Coronary artery (tissue), 2 donors: ENCODE results near the gene URM1.
"Not testable (repeated sequence)": the region's sequence is repeated elsewhere in the genome, so short reads cannot be mapped to it uniquely, and the experiment has no call there.

Experiments
- DNase-seq: peaks from one replicate; pipeline ENCODE4 v3.0.0-alpha.2; 2017; ENCODE audit warnings: low spot score
- H3K27ac ChIP-seq, 2 donors: fragments of 200-600 bp; sonication (generic); one replicate each; pipeline ENCODE4 v1.5.1; 2016 to 2019
- H3K4me3 ChIP-seq: fragments of 200-600 bp; sonication (generic); 2 replicates; pipeline ENCODE4 v1.5.1; 2016; ENCODE audit warnings: mild to moderate bottlenecking, moderate library complexity
- CTCF ChIP-seq: fragments of 200-600 bp; sonication (generic); IDR thresholded peaks from one replicate; pipeline ENCODE4 v1.5.1; 2019; ENCODE audit warnings: antibody characterized with exemption

Gene URM1

GRCh38 chr9:128422783-128423150 lies 51.6 kb downstream of the URM1 start:
- Histone ChIP-seq H3K4me3 (no peak overlapping the region), H3K27ac (no peak overlapping the region)
- no peak for DNase-seq
- TF ChIP-seq CTCF, result no peak

- not testable (repeated sequence) for H3K4me3 ChIP-seq, H3K27ac ChIP-seq, DNase-seq
These were observed 52.2 kb downstream of the URM1 start for GRCh38 chr9:128423356-128423755.

GRCh38 chr9:128424268-128424780 lies 53.1 kb downstream of the URM1 start:
- H3K27ac ChIP-seq, result no peak overlapping the region
- no peak overlapping the region for H3K4me3 ChIP-seq
- no peak for TF ChIP-seq CTCF
- no peak for DNase-seq

- DNase-seq, result no peak
- no peak for TF ChIP-seq CTCF
- H3K27ac ChIP-seq, result no peak overlapping the region
- no peak overlapping the region for H3K4me3 ChIP-seq
These were observed 57.7 kb downstream of the URM1 start for GRCh38 chr9:128428644-128429512.

GRCh38 chr9:128429513-128430086 lies 58.4 kb downstream of the URM1 start:
- H3K27ac ChIP-seq, result no peak overlapping the region
- H3K4me3 ChIP-seq, result no peak overlapping the region
- no peak for DNase-seq
- TF ChIP-seq CTCF, result no peak

GRCh38 chr9:128431207-128431606 lies 60.0 kb downstream of the URM1 start:
- no peak for DNase-seq
- H3K27ac ChIP-seq, result no peak overlapping the region
- TF ChIP-seq CTCF, result no peak

GRCh38 chr9:128434340-128434739 lies 63.2 kb downstream of the URM1 start:
- Histone ChIP-seq H3K4me3 (no peak overlapping the region), H3K27ac (no peak overlapping the region)
- no peak for DNase-seq
- no peak for TF ChIP-seq CTCF

More at GRCh38 chr9:128431207-128431606, 60.0 kb downstream of the URM1 start:
- no peak overlapping the region for H3K4me3 ChIP-seq
